IMR-90 (cell line): ENCODE results near the gene DPP10. TPM values are rescaled to one million over a fixed set of nuclear protein-coding genes. Genes with fewer than 3 reads are reported as not detected.

Experiments used
- ATAC-seq: fragments of 200-7000 bp; cut with Tn5 transposase; 2 replicates; pipeline ENCODE4 v1.9.1; 2020; ENCODE audit warnings: low read depth, mild to moderate bottlenecking, moderate library complexity
- BruUV-seq: library from RNA; stranded (reverse); fragments of 400-500 nt; replicated peaks from 2 replicates; lab custom pipeline; 2021; lab: Mats Ljungman, UMichigan
- CTCF ChIA-PET: fragments of 300-600 bp; formaldehyde crosslinking; extraction: SDS; loops from one replicate; lab custom pipeline; 2021; ENCODE audit warnings: antibody characterized with exemption; lab: Yijun Ruan, JAX
- POLR2A ChIA-PET: fragments of 300-600 bp; sonication (Branson Sonifier 250); formaldehyde crosslinking; loops from one replicate; lab custom pipeline; 2022; ENCODE audit warnings: antibody characterized with exemption; ENCODE audit not compliant: unreplicated experiment; lab: Charles Lee
- DNase-seq: peaks from one replicate; pipeline ENCODE4 v3.0.0; 2013
- H2AFZ ChIP-seq: replicated peaks from 2 replicates; pipeline ENCODE3; 2013; ENCODE audit warnings: low read length, mild to moderate bottlenecking; ENCODE audit not compliant: poor library complexity
- H2AK5ac ChIP-seq: 2 replicates; pipeline ENCODE4 v1.6.1; 2013; ENCODE audit warnings: low read depth, low read length, inconsistent platforms
- H2AK9ac ChIP-seq: replicated peaks from 2 replicates; pipeline ENCODE3; 2013; ENCODE audit warnings: mild to moderate bottlenecking, low read depth, low read length, moderate library complexity; ENCODE audit not compliant: poor library complexity
- H2BK120ac ChIP-seq: 2 replicates; pipeline ENCODE4 v1.6.1; 2013; ENCODE audit warnings: low read depth, low read length, inconsistent platforms
- H2BK15ac ChIP-seq: 3 replicates; pipeline ENCODE4 v1.6.1; 2013; ENCODE audit warnings: low read depth, low read length, inconsistent platforms
- H2BK20ac ChIP-seq: 2 replicates; pipeline ENCODE4 v1.6.1; 2013; ENCODE audit warnings: low read depth, mild to moderate bottlenecking, inconsistent platforms, low read length, moderate library complexity
- H2BK5ac ChIP-seq: 2 replicates; pipeline ENCODE4 v1.6.1; 2013; ENCODE audit warnings: mild to moderate bottlenecking, low read depth, low read length, inconsistent platforms; ENCODE audit not compliant: poor library complexity, severe bottlenecking
- H3K14ac ChIP-seq: replicated peaks from 2 replicates; pipeline ENCODE4 v1.6.1; 2013; ENCODE audit warnings: low read depth, low read length, inconsistent platforms
- H3K18ac ChIP-seq: 2 replicates; pipeline ENCODE4 v1.6.1; 2013; ENCODE audit warnings: low read depth, low read length, control low read depth
- H3K23ac ChIP-seq: 2 replicates; pipeline ENCODE4 v1.6.1; 2013; ENCODE audit warnings: low read depth, low read length, inconsistent platforms
- H3K27ac ChIP-seq: 2 replicates; pipeline ENCODE4 v1.5.1; 2013; ENCODE audit warnings: mild to moderate bottlenecking, control low read depth, low read length; ENCODE audit not compliant: insufficient read depth
- H3K27me3 ChIP-seq: 2 replicates; pipeline ENCODE4 v1.6.1; 2013; ENCODE audit warnings: low read length; ENCODE audit not compliant: control insufficient read depth, insufficient read depth
- H3K36me3 ChIP-seq: 2 replicates; pipeline ENCODE4 v1.6.1; 2013; ENCODE audit warnings: low read length, mixed read lengths; ENCODE audit not compliant: control insufficient read depth, insufficient read depth
- H3K4ac ChIP-seq: 2 replicates; pipeline ENCODE4 v1.6.1; 2013; ENCODE audit warnings: low read depth, low read length, inconsistent platforms
- H3K4me1 ChIP-seq: 2 replicates; pipeline ENCODE4 v1.6.1; 2013; ENCODE audit warnings: low read length, mixed read lengths; ENCODE audit not compliant: control insufficient read depth, insufficient read depth
- H3K4me2 ChIP-seq: 2 replicates; pipeline ENCODE4 v1.6.1; 2013; ENCODE audit warnings: low read depth, mild to moderate bottlenecking, control low read depth, low read length, moderate library complexity
- H3K4me3 ChIP-seq: 2 replicates; pipeline ENCODE4 v1.5.1; 2013; ENCODE audit warnings: low read depth, mild to moderate bottlenecking, control low read depth, low read length, moderate library complexity; ENCODE audit not compliant: insufficient read depth
- H3K56ac ChIP-seq: 2 replicates; pipeline ENCODE4 v1.6.1; 2013; ENCODE audit warnings: low read length, inconsistent platforms; ENCODE audit not compliant: insufficient read depth; ENCODE audit errors: extremely low read depth
- H3K79me1 ChIP-seq, 2 experiments: 2 replicates each; pipeline ENCODE4 v1.6.1; 2013; ENCODE audit warnings: low read length in 2 of 2, inconsistent platforms in 1 of 2, low read depth in 1 of 2
- H3K9ac ChIP-seq: 2 replicates; pipeline ENCODE4 v1.6.1; 2013; ENCODE audit warnings: low read depth, low read length, control low read depth
- H3K9me1 ChIP-seq: 2 replicates; pipeline ENCODE4 v1.6.1; 2013; ENCODE audit warnings: low read length, inconsistent platforms; ENCODE audit not compliant: insufficient read depth
- H3K9me3 ChIP-seq: 2 replicates; pipeline ENCODE4 v1.6.1; 2013; ENCODE audit warnings: low read length; ENCODE audit not compliant: control insufficient read depth, insufficient read depth
- H4K20me1 ChIP-seq: 2 replicates; pipeline ENCODE4 v1.6.1; 2013; ENCODE audit warnings: low read length, inconsistent platforms; ENCODE audit not compliant: insufficient read depth
- H4K5ac ChIP-seq: 2 replicates; pipeline ENCODE4 v1.6.1; 2013; ENCODE audit warnings: mild to moderate bottlenecking, low read depth, low read length, control low read depth
- H4K8ac ChIP-seq, 2 experiments: 2 replicates each; pipeline ENCODE4 v1.6.1; 2013; ENCODE audit warnings: low read depth in 2 of 2, low read length in 2 of 2, control low read depth in 1 of 2, inconsistent platforms in 1 of 2
- H4K91ac ChIP-seq: 2 replicates; pipeline ENCODE4 v1.6.1; 2013; ENCODE audit warnings: low read depth, low read length, inconsistent platforms; ENCODE audit not compliant: insufficient read depth
- CHD1 ChIP-seq: IDR thresholded peaks from 2 replicates; pipeline ENCODE4 v1.6.1; 2012; ENCODE audit warnings: low read depth, low read length, improper control_type of control experiment
- CTCF ChIP-seq: conservative IDR thresholded peaks from 2 replicates; pipeline ENCODE4 v1.5.1; 2012; ENCODE audit warnings: mild to moderate bottlenecking, low read depth, low read length, improper control_type of control experiment
- FOS ChIP-seq: fragments of 150-350 bp; IDR thresholded peaks from 2 replicates; pipeline ENCODE4 v1.6.1; 2016; ENCODE audit warnings: low read depth, low read length
- MAFK ChIP-seq: IDR thresholded peaks from 2 replicates; pipeline ENCODE4 v1.6.1; 2012; ENCODE audit warnings: low read depth, low read length, improper control_type of control experiment
- MAZ ChIP-seq: IDR thresholded peaks from 2 replicates; pipeline ENCODE4 v1.6.1; 2012; ENCODE audit warnings: low read depth, mild to moderate bottlenecking, low read length, improper control_type of control experiment, moderate library complexity, borderline replicate concordance
- WGBS, 2 experiments: methylation state at CpG; one replicate each; pipeline versions ENCODE4 v1.1.5 to v1.1.7; 2013; ENCODE audit warnings: missing lambda C conversion rate in 2 of 2; ENCODE audit not compliant: insufficient read length in 1 of 2; ENCODE audit errors: extremely low coverage in 2 of 2; 5-methylcytosine and 5-hydroxymethylcytosine counted together
- dilution Hi-C: fragments of 300-500 bp; cut with HindIII; formaldehyde crosslinking; loops from one replicate; pipeline ENCODE4 v1.14.3; 2018; ENCODE audit warnings: low sequenced_read_pairs; ENCODE audit not compliant: unreplicated experiment
- in situ Hi-C: fragments of 300-500 bp; cut with MboI; formaldehyde crosslinking; loops from 3 replicates; pipeline ENCODE4 v1.14.3; 2019; ENCODE audit warnings: low sequenced_read_pairs, inconsistent platforms, mixed read lengths
- intact Hi-C: fragments of 100-400 bp; cut with micrococcal nuclease; formaldehyde crosslinking; loops from 2 replicates; pipeline ENCODE4 v1.10.0; 2022
- polyA plus RNA-seq, 3 experiments: library from polyadenylated mRNA; depleted of rRNA; stranded (reverse); fragments of >200 nt; gene quantifications; 2 replicates each; pipeline ENCODE4 v1.2.3, GENCODE V29; 2012; ENCODE audit warnings: low replicate concordance in 1 of 3
- total RNA-seq: library from RNA; depleted of rRNA; stranded (reverse); fragments of >200 nt; gene quantifications from 2 replicates; pipeline ENCODE4 v1.2.3, GENCODE V29; 2012

The DPP10 gene
- total and polyA plus RNA-seq, 2 of the 4 experiments (the other 2 are of a cell fraction), result not detected

- H3K4me2 ChIP-seq, result no peak overlapping the region
Measured at GRCh38 chr2:114543236-114543766, 100.9 kb downstream of the DPP10 start.

More at GRCh38 chr2:114543236-114543766, 100.9 kb downstream of the DPP10 start:
- no peak overlapping the region for H3K14ac ChIP-seq
- H3K9me3 ChIP-seq, result no peaks in the 10 kb centered on the region
- no peak overlapping the region for H3K27ac ChIP-seq
- CTCF ChIA-PET, result interaction anchor here (0.6 kb wide), 1 partner anchor 581 kb away, joined by 3 read pairs; no protein-coding TSS in a partner anchor
- H4K20me1 ChIP-seq, result no peaks in the 10 kb centered on the region
- no peak overlapping the region for H3K56ac ChIP-seq
- no peak overlapping the region for H2BK120ac ChIP-seq
- H2BK5ac ChIP-seq, result no peak overlapping the region
- no peak overlapping the region for H4K91ac ChIP-seq
- no CpG with 5 or more reads among the region's 7 CpGs for WGBS, 2 experiments
- 0 out of 2 replicates have a peak, but pooled peaks have one; percentile 20 for TF ChIP-seq CTCF
- no peak for TF ChIP-seq MAZ
- TF ChIP-seq CHD1, result no peak
- no peak for TF ChIP-seq FOS
- no peak for TF ChIP-seq MAFK
- no peaks in the 10 kb centered on the region for H3K9me1 ChIP-seq
- no peak overlapping the region for H2AK9ac ChIP-seq
- dilution Hi-C loops, result no loop called here
- no peak overlapping the region for H2BK20ac ChIP-seq
- intact Hi-C loops, result no loop called here
- POLR2A ChIA-PET, result no interaction called here
- in situ Hi-C loops, result no loop called here
- no peak overlapping the region for H3K4me3 ChIP-seq
- no peak overlapping the region for H2AK5ac ChIP-seq
- no peak for ATAC-seq
- no peaks in the 10 kb centered on the region for H3K27me3 ChIP-seq
- BruUV-seq, result no TSS peak
- no peak overlapping the region for H2AFZ ChIP-seq
- H3K79me1 ChIP-seq, result no peaks in the 10 kb centered on the region
- no peaks in the 10 kb centered on the region for H3K36me3 ChIP-seq
- H4K5ac ChIP-seq, result no peak overlapping the region
- H2BK15ac ChIP-seq, result no peak overlapping the region
- H3K9ac ChIP-seq, result no peak overlapping the region
- no peak overlapping the region for H3K23ac ChIP-seq
- no peak overlapping the region for H3K4ac ChIP-seq
- no peak overlapping the region for H4K8ac ChIP-seq
- H3K18ac ChIP-seq, result no peak overlapping the region
- no peak for DNase-seq
- H3K4me1 ChIP-seq, result no peaks in the 10 kb centered on the region
